GM10248 (cell line): ENCODE measurements around the gene ZNF813.

Source experiments
- CTCF ChIA-PET: fragments of 300-600 bp; sonication (Branson Sonifier 250); formaldehyde crosslinking; extraction: SDS; loops from one replicate; lab custom pipeline; 2021; ENCODE audit warnings: antibody characterized with exemption; lab: Yijun Ruan, JAX
- POLR2A ChIA-PET: fragments of 350-650 bp; sonication (Branson Sonifier 250); formaldehyde crosslinking; extraction: SDS; loops from one replicate; lab custom pipeline; 2020; ENCODE audit warnings: antibody characterized with exemption; lab: Yijun Ruan, JAX
- DNase-seq: peaks from one replicate; pipeline ENCODE4 v3.0.0; 2012; ENCODE audit errors: extremely low spot score
- CTCF ChIP-seq: IDR thresholded peaks from 2 replicates; pipeline ENCODE4 v1.5.1; 2012; ENCODE audit warnings: mild to moderate bottlenecking, low read depth; ENCODE audit errors: extremely low read depth, missing control alignments, control extremely low read depth

Gene ZNF813

DNA sequence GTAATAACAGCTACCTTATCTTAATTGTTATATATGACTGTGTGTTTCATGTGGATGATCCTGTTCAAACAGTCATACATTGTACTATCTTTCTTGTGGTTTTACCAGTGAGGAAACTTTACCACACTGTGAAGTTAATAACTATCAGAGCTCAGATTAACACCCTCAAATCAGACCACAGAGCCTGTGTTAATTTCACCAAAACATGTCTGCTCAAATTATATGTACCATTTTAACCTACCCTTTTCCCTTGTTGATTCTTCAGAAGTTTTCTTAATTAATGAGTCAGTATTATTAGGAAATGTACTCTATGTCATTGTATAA, 68.7 kb downstream of the ZNF813 start:
- POLR2A ChIA-PET: no interaction called here
- TF ChIP-seq CTCF: no peak
- CTCF ChIA-PET: no interaction called here
- DNase-seq: no peak

GRCh38 chr19:53537121-53537520, 69.6 kb downstream of the ZNF813 start:
- no peak for DNase-seq
- CTCF ChIA-PET: no interaction called here
- POLR2A ChIA-PET: no interaction called here
- TF ChIP-seq CTCF: no peak

- POLR2A ChIA-PET: no interaction called here
- CTCF ChIA-PET: no interaction called here
- peak; percentile 85 for DNase-seq
- TF ChIP-seq CTCF: no peak
Measured at GRCh38 chr19:53537521-53538377, 70.2 kb downstream of the ZNF813 start, which contains the start of gene ZNF331. Gene ZNF331 (plus strand): TSS chr19:53538145. CDS start chr19:53569377, 31,232 bp downstream.

- DNase-seq: no peak
- ChIA-PET POLR2A (no interaction called here), CTCF (no interaction called here)
- TF ChIP-seq CTCF: no peak
Measured at GRCh38 chr19:53538378-53539109, 71.0 kb downstream of the ZNF813 start.

DNA sequence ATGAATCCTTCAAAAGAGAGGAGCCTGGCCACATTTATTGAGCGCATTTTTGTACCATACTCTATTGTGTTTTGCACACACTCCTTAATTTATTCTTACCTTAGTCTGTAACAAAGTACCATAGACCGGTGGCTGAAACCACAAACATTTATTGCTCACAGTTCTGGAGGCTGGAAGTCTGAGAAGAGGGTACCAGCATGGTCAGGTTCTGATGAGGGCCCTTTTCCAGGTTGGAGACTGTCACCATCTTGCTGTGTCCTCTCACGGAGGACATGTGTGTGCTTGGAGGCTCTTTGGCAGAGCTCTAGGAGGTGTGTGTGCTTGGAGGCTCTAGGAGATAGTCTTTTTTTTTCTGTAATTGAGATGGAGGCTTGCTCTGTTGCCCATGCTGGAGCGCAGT, 72.6 kb downstream of the ZNF813 start:
- no peak for DNase-seq
- CTCF ChIA-PET: no interaction called here
- TF ChIP-seq CTCF: no peak
- POLR2A ChIA-PET: no interaction called here

GRCh38 chr19:53541971-53542370, 74.4 kb downstream of the ZNF813 start:
- no peak for DNase-seq
- ChIA-PET POLR2A (no interaction called here), CTCF (no interaction called here)

More at GRCh38 chr19:53541971-53542370, 74.4 kb downstream of the ZNF813 start:
- TF ChIP-seq CTCF: no peak
